Stimulated activated naive B cell treated with anti-CD40 and anti-IgM and Interleukin-4, amounts not matched to agents 10 μg/mL and 1 μg/mL and 100 μg/mL, for 72 hours (primary cell): ENCODE measurements around the gene NAGPA.
A peak's percentile ranks its signal among the peaks of the same experiment; 100 is the strongest.
"Not testable (repeated sequence)": the region's sequence is repeated elsewhere in the genome, so short reads cannot be mapped to it uniquely, and the experiment has no call there.

Experiments
- ATAC-seq, 2 donors: fragments of 150-1000 bp; cut with Tn5 transposase; replicated peaks; 2 replicates each; pipeline ENCODE4 v1.10.0; 2021; ENCODE audit warnings: moderate library complexity in 1 of 2
- DNase-seq: peaks from one replicate; pipeline ENCODE4 v3.0.0; 2021
- H3K27ac Mint-ChIP-seq: one replicate; pipeline ENCODE4 v1.8.0; 2022; ENCODE audit warnings: mild to moderate bottlenecking, mixed read lengths
- H3K27me3 Mint-ChIP-seq, 2 donors: one replicate each; pipeline ENCODE4 v1.8.0; 2022; ENCODE audit warnings: mixed read lengths in 2 of 2
- H3K36me3 Mint-ChIP-seq, 2 donors: one replicate each; pipeline ENCODE4 v1.8.0; 2022; ENCODE audit warnings: mixed read lengths in 2 of 2, mild to moderate bottlenecking in 1 of 2
- H3K4me1 Mint-ChIP-seq, 2 donors: one replicate each; pipeline ENCODE4 v1.8.0; 2022; ENCODE audit warnings: mixed read lengths in 2 of 2, mild to moderate bottlenecking in 1 of 2
- H3K4me3 Mint-ChIP-seq, 2 donors: one replicate each; pipeline ENCODE4 v1.8.0; 2022; ENCODE audit warnings: mild to moderate bottlenecking in 2 of 2, mixed read lengths in 2 of 2, moderate library complexity in 1 of 2
- H3K9me3 Mint-ChIP-seq, 2 donors: one replicate each; pipeline ENCODE4 v1.8.0; 2022; ENCODE audit warnings: mixed read lengths in 2 of 2, mild to moderate bottlenecking in 1 of 2

Gene NAGPA

GRCh38 chr16:5046914-5047313, 13.2 kb upstream of the NAGPA start:
- Mint-ChIP-seq H3K4me3 (no peak overlapping the region), H3K36me3 (peaks cover 9 to 10% of the 10 kb centered on the region in 2 donors), H3K27me3 (peaks cover 4 to 11% of the 10 kb centered on the region in 2 donors), H3K27ac (no peak overlapping the region), H3K9me3 (peaks cover 9 to 15% of the 10 kb centered on the region in 2 donors), H3K4me1 (no peaks in the 10 kb centered on the region)
- DNase-seq, result no peak
- ATAC-seq, result no peak

DNA sequence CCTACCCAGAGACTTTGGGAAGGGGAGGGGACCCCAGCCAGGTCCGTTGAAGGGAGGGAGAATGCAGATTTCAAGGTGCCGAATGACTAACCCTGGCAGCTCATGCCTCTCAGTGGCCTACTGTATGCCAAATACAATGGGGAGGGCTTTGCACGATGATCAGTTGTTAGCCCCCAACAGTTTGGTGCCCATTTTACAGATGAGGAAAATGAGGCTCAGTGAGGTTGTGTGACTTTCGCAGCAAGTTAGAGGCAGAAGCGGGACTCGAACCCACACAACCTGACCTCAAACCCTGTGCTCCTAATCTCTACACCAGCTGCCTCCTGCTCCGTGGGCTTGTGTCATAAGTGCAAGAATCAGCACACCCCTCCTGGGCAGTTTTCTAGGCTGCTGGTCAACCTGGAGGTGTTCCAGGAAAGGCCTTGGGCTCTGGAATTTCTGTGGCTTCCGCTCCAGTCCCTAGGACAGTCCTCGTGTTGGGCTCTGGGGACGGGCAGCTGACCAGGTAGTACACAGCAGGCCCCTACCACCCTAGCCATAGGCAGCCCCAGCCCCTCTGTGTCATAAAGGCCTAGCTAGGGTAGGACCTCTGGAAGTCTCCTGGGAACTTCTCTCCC, 11.9 kb upstream of the NAGPA start:
- Mint-ChIP-seq H3K4me1 (peaks cover 3 to 6% of the 10 kb centered on the region in 2 donors), H3K36me3 (peaks cover 9 to 10% of the 10 kb centered on the region in 2 donors), H3K9me3 (peaks cover 8% of the 10 kb centered on the region in 2 donors), H3K4me3 (no peak overlapping the region), H3K27me3 (peaks cover 11 to 22% of the 10 kb centered on the region in 2 donors), H3K27ac (no peak overlapping the region)
- ATAC-seq (no peak), DNase-seq (no peak)

DNA sequence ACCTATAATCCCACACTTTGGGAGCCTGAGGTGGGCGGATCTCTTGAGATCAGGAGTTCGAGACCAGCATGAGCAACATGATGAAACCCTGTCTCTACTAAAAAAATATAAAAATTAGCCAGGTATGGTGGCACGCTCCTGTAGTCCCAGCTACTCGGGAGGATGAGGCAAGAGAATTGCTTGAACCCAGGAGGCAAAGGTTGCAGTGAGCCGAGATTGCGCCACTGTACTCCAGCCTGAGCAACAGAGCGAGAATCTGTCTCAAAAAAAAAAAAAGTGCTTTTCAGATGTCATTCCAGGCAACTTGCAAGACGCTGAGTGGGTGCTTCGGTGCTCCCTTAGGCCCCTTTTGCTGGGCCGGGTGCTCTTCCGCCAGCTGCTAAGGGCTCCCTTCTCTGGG, 10.8 kb upstream of the NAGPA start:
- not testable (repeated sequence) for H3K4me1 Mint-ChIP-seq, H3K36me3 Mint-ChIP-seq, H3K27ac Mint-ChIP-seq, H3K4me3 Mint-ChIP-seq, ATAC-seq, H3K9me3 Mint-ChIP-seq, DNase-seq
- H3K27me3 Mint-ChIP-seq, result peaks cover 12 to 25% of the 10 kb centered on the region in 2 donors

GRCh38 chr16:5044011-5044540, 10.3 kb upstream of the NAGPA start:
- Mint-ChIP-seq H3K9me3 (peaks cover 0 to 6% of the 10 kb centered on the region in 2 donors), H3K27me3 (peaks cover 12 to 25% of the 10 kb centered on the region in 2 donors), H3K36me3 (peaks cover 9 to 10% of the 10 kb centered on the region in 2 donors), H3K27ac (no peak overlapping the region), H3K4me3 (no peak overlapping the region), H3K4me1 (peaks cover 3 to 6% of the 10 kb centered on the region in 2 donors)
- DNase-seq (no peak), ATAC-seq (no peak)

DNA sequence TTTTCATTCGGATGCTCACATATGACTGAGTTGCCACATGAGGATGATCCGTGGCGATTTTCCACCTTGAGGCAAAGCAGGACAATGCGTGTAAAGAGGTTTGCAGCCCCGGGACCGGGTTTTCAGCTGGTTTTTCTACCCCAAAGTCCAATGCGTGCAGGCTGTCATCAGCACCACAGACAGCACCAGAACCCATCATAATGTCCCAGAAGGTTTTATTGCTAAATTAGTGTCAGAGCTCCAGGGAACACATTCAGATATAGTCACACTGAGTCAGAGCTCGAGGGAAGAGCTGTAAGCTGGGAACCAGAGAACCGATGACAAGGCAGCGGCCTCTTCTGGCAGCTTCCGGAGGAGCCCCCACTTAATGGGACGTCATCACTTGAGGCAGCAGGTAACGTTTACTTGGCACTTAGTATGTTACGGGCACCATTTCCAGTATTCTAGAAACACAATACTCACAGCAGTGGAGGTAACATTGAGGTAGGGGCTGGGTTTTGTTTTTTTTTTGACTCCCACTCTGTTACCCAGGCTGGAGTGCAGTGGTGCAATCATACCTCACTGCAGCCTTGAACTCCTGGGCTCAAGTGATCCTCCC, 8.9 kb upstream of the NAGPA start:
- Mint-ChIP-seq H3K4me1 (peaks cover 3 to 6% of the 10 kb centered on the region in 2 donors), H3K27me3 (peaks cover 12 to 25% of the 10 kb centered on the region in 2 donors), H3K4me3 (no peak overlapping the region), H3K9me3 (no peaks in the 10 kb centered on the region), H3K36me3 (peaks cover 7 to 10% of the 10 kb centered on the region in 2 donors), H3K27ac (no peak overlapping the region)
- no peak for ATAC-seq
- no peak for DNase-seq

DNA sequence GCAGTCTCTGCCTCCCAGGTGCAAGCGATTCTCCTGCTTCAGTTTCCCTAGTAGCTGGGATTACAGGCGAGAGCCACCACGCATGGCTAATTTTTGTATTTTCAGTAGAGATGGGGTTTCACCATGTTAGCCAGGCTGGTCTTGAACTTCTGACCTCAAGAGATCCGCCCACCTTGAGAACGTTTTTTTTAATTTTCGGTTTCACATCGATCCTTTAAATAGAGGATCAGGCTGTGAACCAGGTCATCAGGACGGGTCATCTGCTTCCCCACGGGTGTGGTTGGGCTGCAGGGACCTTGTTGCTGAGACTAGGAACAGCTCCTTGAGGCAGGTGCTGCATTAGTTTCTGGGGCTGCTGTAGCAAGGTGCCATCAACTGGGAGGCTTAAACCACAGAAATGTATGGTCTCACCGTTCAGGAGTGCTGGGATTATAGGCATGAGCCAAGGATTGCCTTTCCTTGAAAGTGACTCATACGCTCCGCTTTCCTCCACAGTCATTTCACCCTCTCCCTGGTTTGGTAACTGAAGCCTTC, 7.9 kb upstream of the NAGPA start:
- ATAC-seq (peak; percentile 14 to 50), DNase-seq (no peak)
- peaks cover 5 to 8% of the 10 kb centered on the region in 2 donors for H3K36me3 Mint-ChIP-seq
- H3K27me3 Mint-ChIP-seq, result peaks cover 10 to 16% of the 10 kb centered on the region in 2 donors
- H3K4me3 Mint-ChIP-seq, result no peak overlapping the region
- peaks cover 3 to 6% of the 10 kb centered on the region in 2 donors for H3K4me1 Mint-ChIP-seq
- H3K9me3 Mint-ChIP-seq, result no peaks in the 10 kb centered on the region
- no peak overlapping the region for H3K27ac Mint-ChIP-seq

- H3K27ac Mint-ChIP-seq, result no peak overlapping the region
Observed at GRCh38 chr16:5040451-5040850, 6.7 kb upstream of the NAGPA start.

GRCh38 chr16:5036228-5037156, 2.8 kb upstream of the NAGPA start:
- ATAC-seq, result no peak
- no peaks in the 10 kb centered on the region for H3K9me3 Mint-ChIP-seq
- DNase-seq, result no peak
- peaks cover 2 to 6% of the 10 kb centered on the region in 2 donors for H3K36me3 Mint-ChIP-seq
- peaks cover 14 to 30% of the 10 kb centered on the region in 2 donors for H3K4me1 Mint-ChIP-seq
- H3K27ac Mint-ChIP-seq, result no peak overlapping the region
- H3K4me3 Mint-ChIP-seq, result no peak overlapping the region
- peaks cover 8 to 12% of the 10 kb centered on the region in 2 donors for H3K27me3 Mint-ChIP-seq

More at GRCh38 chr16:5040451-5040850, 6.7 kb upstream of the NAGPA start:
- H3K4me1 Mint-ChIP-seq, result peaks cover 4 to 6% of the 10 kb centered on the region in 2 donors
- ATAC-seq (no peak), DNase-seq (no peak)
- peaks cover 8 to 14% of the 10 kb centered on the region in 2 donors for H3K27me3 Mint-ChIP-seq
- no peak overlapping the region for H3K4me3 Mint-ChIP-seq
- H3K36me3 Mint-ChIP-seq, result peaks cover 5 to 6% of the 10 kb centered on the region in 2 donors
- H3K9me3 Mint-ChIP-seq, result no peaks in the 10 kb centered on the region

GRCh38 chr16:5035909-5036227, 2.1 kb upstream of the NAGPA start:
- DNase-seq, result no peak
- Mint-ChIP-seq H3K4me1 (peaks cover 11 to 30% of the 10 kb centered on the region in 2 donors), H3K27me3 (peaks cover 3 to 6% of the 10 kb centered on the region in 2 donors), H3K9me3 (no peaks in the 10 kb centered on the region), H3K27ac (no peak overlapping the region), H3K36me3 (peaks cover 2 to 10% of the 10 kb centered on the region in 2 donors), H3K4me3 (no peak overlapping the region)
- no peak for ATAC-seq

DNA sequence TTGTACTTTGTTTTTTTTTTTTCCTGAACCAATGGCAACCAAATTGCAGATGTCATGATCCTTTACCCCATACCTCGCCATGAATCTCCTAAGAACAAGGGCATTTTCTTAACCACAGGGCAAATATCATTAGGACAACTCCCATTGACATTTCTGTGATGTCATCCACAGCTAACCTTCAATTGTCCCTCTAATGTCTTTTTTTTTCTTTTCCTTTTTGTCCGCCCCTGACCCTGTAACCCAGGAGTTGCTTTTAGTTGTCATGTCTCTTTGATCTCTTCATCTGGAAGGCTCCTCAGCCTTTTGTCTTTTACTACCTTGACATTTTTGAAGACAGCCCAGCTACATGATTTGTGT, 410 bp upstream of the NAGPA start:
- ATAC-seq (no peak), DNase-seq (no peak)
- peak overlapping the region; percentile 88 for H3K27ac Mint-ChIP-seq
- peaks cover 14 to 30% of the 10 kb centered on the region in 2 donors for H3K4me1 Mint-ChIP-seq
- no peaks in the 10 kb centered on the region for H3K9me3 Mint-ChIP-seq
- H3K36me3 Mint-ChIP-seq, result peaks cover 3 to 19% of the 10 kb centered on the region in 2 donors
- no peaks in the 10 kb centered on the region for H3K27me3 Mint-ChIP-seq
- peak overlapping the region; percentile 80 to 85 for H3K4me3 Mint-ChIP-seq

GRCh38 chr16:5032748-5033167, 977 bp downstream of the NAGPA start:
- ATAC-seq, result no peak
- Mint-ChIP-seq H3K4me3 (peak overlapping the region; percentile 80 to 85), H3K9me3 (no peaks in the 10 kb centered on the region), H3K27ac (peak overlapping the region; percentile 81), H3K36me3 (peaks cover 9 to 30% of the 10 kb centered on the region in 2 donors), H3K27me3 (no peaks in the 10 kb centered on the region), H3K4me1 (peaks cover 14 to 30% of the 10 kb centered on the region in 2 donors)
- no peak for DNase-seq

- H3K4me1 Mint-ChIP-seq, result peaks cover 13 to 30% of the 10 kb centered on the region in 2 donors
- no peaks in the 10 kb centered on the region for H3K9me3 Mint-ChIP-seq
- H3K36me3 Mint-ChIP-seq, result peaks cover 10 to 41% of the 10 kb centered on the region in 2 donors
- DNase-seq (no peak), ATAC-seq (no peak)
- H3K27ac Mint-ChIP-seq, result no peak overlapping the region
- H3K4me3 Mint-ChIP-seq, result no peak overlapping the region
- H3K27me3 Mint-ChIP-seq, result no peaks in the 10 kb centered on the region
Observed at GRCh38 chr16:5031601-5032000, 2.1 kb downstream of the NAGPA start.

DNA sequence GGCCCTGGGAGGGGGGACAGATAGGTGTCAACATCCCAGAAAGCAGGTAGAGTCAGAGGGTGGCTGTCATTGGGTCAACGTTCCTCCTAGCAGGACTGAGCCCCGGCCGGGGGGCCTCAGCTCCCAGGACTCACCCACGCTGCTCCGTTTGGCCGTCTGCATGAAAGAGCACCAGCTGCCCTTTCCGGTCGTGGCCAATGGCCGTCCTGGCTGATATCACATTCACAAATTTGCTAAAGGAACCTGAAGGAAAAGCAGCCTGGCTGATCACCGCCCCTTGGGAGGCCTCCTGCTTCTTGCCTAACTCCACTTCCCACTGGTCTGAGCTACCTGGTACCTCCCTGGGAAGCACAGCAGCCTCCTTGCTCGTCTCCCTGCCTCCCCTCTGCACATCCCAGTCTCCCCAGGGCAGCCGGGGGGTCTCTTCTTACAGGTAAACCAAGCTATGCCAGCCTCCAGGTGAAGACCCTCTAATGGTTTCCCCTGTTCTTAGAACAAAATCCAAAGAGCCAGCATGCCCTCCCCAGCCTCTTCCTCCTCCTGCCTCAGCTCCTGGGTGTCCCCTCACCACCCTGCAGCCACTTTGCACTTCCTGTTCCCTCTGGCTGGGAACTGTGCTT, 3.4 kb downstream of the NAGPA start:
- peaks cover 13 to 30% of the 10 kb centered on the region in 2 donors for H3K4me1 Mint-ChIP-seq
- no peak overlapping the region for H3K27ac Mint-ChIP-seq
- no peak for ATAC-seq
- no peak for DNase-seq
- H3K36me3 Mint-ChIP-seq, result peaks cover 10 to 41% of the 10 kb centered on the region in 2 donors
- no peaks in the 10 kb centered on the region for H3K27me3 Mint-ChIP-seq
- H3K4me3 Mint-ChIP-seq, result no peak overlapping the region
- no peaks in the 10 kb centered on the region for H3K9me3 Mint-ChIP-seq
